ENCODE data around the gene TGM5. TPM values are rescaled to one million over a fixed set of nuclear protein-coding genes. Genes with fewer than 3 reads are reported as not detected.

TGM5 gene
- total and polyA plus RNA-seq, 7 donors, result 0.28 TPM; not detected in 6

GRCh38 chr15:43219929-43220928 is 46.5 kb downstream of the TGM5 start:
- no peak for DNase-seq
- H3K9me3 ChIP-seq, result no peaks in the 10 kb centered on the region
- no peak overlapping the region for H3K27ac ChIP-seq
- H3K36me3 ChIP-seq, result no peaks in the 10 kb centered on the region
- WGBS, 2 donors, result 86 to 88% methylated on average over 16 of the region's 16 CpGs
- H3K4me1 ChIP-seq, result no peaks in the 10 kb centered on the region
- TF ChIP-seq EP300 (IDR thresholded peaks at IDR 0.05) (no peak), POLR2A (IDR thresholded peaks at IDR 0.05) (no peak), POLR2AphosphoS5 (IDR thresholded peaks at IDR 0.05) (no peak)
- TF ChIP-seq, protein P1, sequence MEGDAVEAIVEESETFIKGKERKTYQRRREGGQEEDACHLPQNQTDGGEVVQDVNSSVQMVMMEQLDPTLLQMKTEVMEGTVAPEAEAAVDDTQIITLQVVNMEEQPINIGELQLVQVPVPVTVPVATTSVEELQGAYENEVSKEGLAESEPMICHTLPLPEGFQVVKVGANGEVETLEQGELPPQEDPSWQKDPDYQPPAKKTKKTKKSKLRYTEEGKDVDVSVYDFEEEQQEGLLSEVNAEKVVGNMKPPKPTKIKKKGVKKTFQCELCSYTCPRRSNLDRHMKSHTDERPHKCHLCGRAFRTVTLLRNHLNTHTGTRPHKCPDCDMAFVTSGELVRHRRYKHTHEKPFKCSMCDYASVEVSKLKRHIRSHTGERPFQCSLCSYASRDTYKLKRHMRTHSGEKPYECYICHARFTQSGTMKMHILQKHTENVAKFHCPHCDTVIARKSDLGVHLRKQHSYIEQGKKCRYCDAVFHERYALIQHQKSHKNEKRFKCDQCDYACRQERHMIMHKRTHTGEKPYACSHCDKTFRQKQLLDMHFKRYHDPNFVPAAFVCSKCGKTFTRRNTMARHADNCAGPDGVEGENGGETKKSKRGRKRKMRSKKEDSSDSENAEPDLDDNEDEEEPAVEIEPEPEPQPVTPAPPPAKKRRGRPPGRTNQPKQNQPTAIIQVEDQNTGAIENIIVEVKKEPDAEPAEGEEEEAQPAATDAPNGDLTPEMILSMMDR (IDR thresholded peaks at IDR 0.05), result no peak
- H3K27me3 ChIP-seq, result peaks cover 0 to 12% (median 0%) of the 10 kb centered on the region in 3 donors
- intact Hi-C loops (cut with DNase I), result loop anchor here (10.0 kb wide), 1 partner anchor 65 kb away; no protein-coding TSS in a partner anchor
- H3K4me3 ChIP-seq, result no peak overlapping the region

- 55 to 70% methylated on average over 13 of the region's 13 CpGs for WGBS, 2 donors
- Histone ChIP-seq H3K9me3 (no peaks in the 10 kb centered on the region), H3K27ac (no peak overlapping the region), H3K27me3 (peaks cover 0 to 11% (median 0%) of the 10 kb centered on the region in 3 donors), H3K36me3 (no peaks in the 10 kb centered on the region), H3K4me1 (no peaks in the 10 kb centered on the region), H3K4me3 (no peak overlapping the region)
- TF ChIP-seq POLR2A (IDR thresholded peaks at IDR 0.05), result no peak
- no peak for TF ChIP-seq POLR2AphosphoS5 (IDR thresholded peaks at IDR 0.05)
- TF ChIP-seq, protein P1 (IDR thresholded peaks at IDR 0.05), result no peak
- TF ChIP-seq EP300 (IDR thresholded peaks at IDR 0.05), result no peak
- no peak for DNase-seq
- intact Hi-C loops (cut with DNase I), result no loop called here
Observed at GRCh38 chr15:43218908-43219706, 47.6 kb downstream of the TGM5 start.

DNA sequence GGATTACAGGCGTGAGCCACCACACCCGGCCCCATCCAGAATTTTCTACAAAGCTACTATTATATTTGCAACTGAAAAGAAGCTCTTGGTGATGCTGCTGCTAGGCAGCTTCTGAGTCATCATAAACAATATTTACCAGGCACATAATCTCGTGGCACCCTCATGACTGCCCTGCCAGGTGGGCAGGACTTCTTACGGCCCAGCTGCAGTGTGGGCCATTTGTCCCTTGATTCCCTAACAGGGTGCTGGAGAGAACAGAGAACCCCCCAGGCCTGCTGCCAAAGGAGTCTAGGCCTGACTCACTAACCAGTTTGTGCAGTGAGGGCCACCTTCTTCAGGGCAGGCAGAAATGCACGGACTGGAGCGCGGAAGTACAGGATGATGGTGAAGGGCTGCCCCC is 50.8 kb downstream of the TGM5 start:
- TF ChIP-seq POLR2A (IDR thresholded peaks at IDR 0.05) (no peak), EP300 (IDR thresholded peaks at IDR 0.05) (no peak)
- TF ChIP-seq, protein P1 (IDR thresholded peaks at IDR 0.05), result no peak
- Histone ChIP-seq H3K27me3 (peaks cover 0 to 11% (median 0%) of the 10 kb centered on the region in 3 donors), H3K4me3 (no peak overlapping the region), H3K9me3 (no peaks in the 10 kb centered on the region), H3K36me3 (no peaks in the 10 kb centered on the region), H3K27ac (no peak overlapping the region), H3K4me1 (no peaks in the 10 kb centered on the region)
- DNase-seq, result no peak
- intact Hi-C loops (cut with DNase I), result no loop called here
- 70 to 85% methylated on average over 7 of the region's 7 CpGs for whole genome bisulfite sequencing, 2 donors

DNA sequence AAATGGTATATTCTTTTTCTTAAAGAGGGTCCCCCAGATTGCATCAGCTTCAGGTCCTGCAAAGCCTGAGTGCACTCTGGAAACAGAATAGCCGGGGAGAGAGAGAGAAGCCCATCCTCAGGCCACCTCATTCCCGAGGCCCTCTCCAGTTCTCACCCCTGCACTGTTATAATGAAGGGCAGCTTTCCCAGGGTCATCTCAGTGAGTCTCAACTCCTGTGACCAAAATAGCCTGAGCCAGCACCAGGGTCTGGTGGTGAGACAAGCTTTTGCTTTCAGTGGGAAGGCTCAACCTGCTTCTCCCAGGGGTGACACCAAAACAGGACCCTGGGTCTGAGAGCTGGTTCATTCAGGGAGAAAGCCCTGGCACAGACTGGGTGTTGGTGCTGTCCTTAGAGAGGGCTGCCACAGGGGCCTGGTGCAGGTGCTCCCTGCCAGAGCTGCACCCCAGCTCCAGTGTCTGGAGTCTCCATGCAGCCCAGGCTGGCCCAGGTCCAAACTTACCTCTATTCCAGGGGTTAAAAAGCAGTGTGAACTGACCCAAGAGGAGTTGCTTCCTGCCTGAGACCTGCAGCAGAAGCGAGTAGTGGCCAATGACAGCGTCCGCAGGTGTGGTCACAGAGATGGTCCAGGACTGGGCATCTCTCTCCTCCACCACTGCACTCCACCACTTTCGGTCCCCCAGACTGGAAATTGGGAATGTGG is 52.0 kb downstream of the TGM5 start:
- no peak for TF ChIP-seq POLR2A (IDR thresholded peaks at IDR 0.05)
- no peak for TF ChIP-seq POLR2AphosphoS5 (IDR thresholded peaks at IDR 0.05)
- TF ChIP-seq EP300 (IDR thresholded peaks at IDR 0.05), result no peak
- TF ChIP-seq, protein P1 (IDR thresholded peaks at IDR 0.05), result no peak
- Histone ChIP-seq H3K4me3 (no peak overlapping the region), H3K9me3 (no peaks in the 10 kb centered on the region), H3K4me1 (no peaks in the 10 kb centered on the region), H3K27me3 (peaks cover 0 to 17% (median 0%) of the 10 kb centered on the region in 3 donors), H3K36me3 (no peaks in the 10 kb centered on the region), H3K27ac (no peak overlapping the region)
- no peak for DNase-seq
- intact Hi-C loops (cut with DNase I), result no loop called here
- WGBS, 2 donors, result 88 to 91% methylated on average over 6 of the region's 6 CpGs
